ENCODE results near the gene CDX1.
A peak's percentile ranks its signal among the peaks of the same experiment; 100 is the strongest.

CDX1 gene

GRCh38 chr5:150208187-150209098, 41.9 kb downstream of the CDX1 start:
- H3K27me3 ChIP-seq (ENCODE audit: insufficient read depth, low read length) = peaks cover 24% of the 10 kb centered on the region; the same call in 1 of the 2 replicates
- no peak overlapping the region for H3K4me3 ChIP-seq (ENCODE audit: low read length)
- H3K9me3 ChIP-seq (ENCODE audit: insufficient read depth, low read depth, low read length) = no peaks in the 10 kb centered on the region
- H3K27ac ChIP-seq (ENCODE audit: low read length) = no peak overlapping the region
- no peaks in the 10 kb centered on the region for H3K36me3 ChIP-seq (ENCODE audit: insufficient read depth, low read depth, low read length)
- peak overlapping the region; percentile 53; the same call in 1 of the 2 replicates for H3K9ac ChIP-seq (ENCODE audit: low read depth, low read length)
- peaks cover 23% of the 10 kb centered on the region for H3K4me1 ChIP-seq (ENCODE audit: insufficient read depth, low read length)

GRCh38 chr5:150209099-150209635, 42.6 kb downstream of the CDX1 start:
- H3K4me1 ChIP-seq (ENCODE audit: insufficient read depth, low read length) = peaks cover 23% of the 10 kb centered on the region
- H3K36me3 ChIP-seq (ENCODE audit: insufficient read depth, low read depth, low read length) = no peaks in the 10 kb centered on the region
- H3K27ac ChIP-seq (ENCODE audit: low read length) = no peak overlapping the region
- no peaks in the 10 kb centered on the region for H3K9me3 ChIP-seq (ENCODE audit: insufficient read depth, low read depth, low read length)
- peaks cover 24% of the 10 kb centered on the region; the same call in 1 of the 2 replicates for H3K27me3 ChIP-seq (ENCODE audit: insufficient read depth, low read length)
- peak overlapping the region; percentile 53; the same call in 1 of the 2 replicates for H3K9ac ChIP-seq (ENCODE audit: low read depth, low read length)
- no peak overlapping the region for H3K4me3 ChIP-seq (ENCODE audit: low read length)

- no peaks in the 10 kb centered on the region for H3K36me3 ChIP-seq (ENCODE audit: insufficient read depth, low read depth, low read length)
- H3K4me1 ChIP-seq (ENCODE audit: insufficient read depth, low read length) = peaks cover 23% of the 10 kb centered on the region
- peak overlapping the region; percentile 3; the same call in 1 of the 2 replicates for H3K4me3 ChIP-seq (ENCODE audit: low read length)
- H3K9me3 ChIP-seq (ENCODE audit: insufficient read depth, low read depth, low read length) = no peaks in the 10 kb centered on the region
- H3K27ac ChIP-seq (ENCODE audit: low read length) = no peak overlapping the region
- H3K9ac ChIP-seq (ENCODE audit: low read depth, low read length) = no peak overlapping the region
- H3K27me3 ChIP-seq (ENCODE audit: insufficient read depth, low read length) = peaks cover 30% of the 10 kb centered on the region
Observed at GRCh38 chr5:150210644-150211043, 44.1 kb downstream of the CDX1 start.

GRCh38 chr5:150211156-150212030, 44.8 kb downstream of the CDX1 start:
- peaks cover 23% of the 10 kb centered on the region for H3K4me1 ChIP-seq (ENCODE audit: insufficient read depth, low read length)
- no peak overlapping the region for H3K27ac ChIP-seq (ENCODE audit: low read length)
- peak overlapping the region; percentile 25; the same call in 1 of the 2 replicates for H3K4me3 ChIP-seq (ENCODE audit: low read length)
- H3K27me3 ChIP-seq (ENCODE audit: insufficient read depth, low read length) = peaks cover 30% of the 10 kb centered on the region
- H3K9me3 ChIP-seq (ENCODE audit: insufficient read depth, low read depth, low read length) = no peaks in the 10 kb centered on the region
- H3K9ac ChIP-seq (ENCODE audit: low read depth, low read length) = no peak overlapping the region
- no peaks in the 10 kb centered on the region for H3K36me3 ChIP-seq (ENCODE audit: insufficient read depth, low read depth, low read length)

GRCh38 chr5:150213530-150213929, 47.0 kb downstream of the CDX1 start:
- Histone ChIP-seq H3K36me3 (ENCODE audit: insufficient read depth, low read depth, low read length) (no peaks in the 10 kb centered on the region), H3K27me3 (ENCODE audit: insufficient read depth, low read length) (peaks cover 43% of the 10 kb centered on the region), H3K4me3 (ENCODE audit: low read length) (no peak overlapping the region)

GRCh38 chr5:150214289-150214688, 47.7 kb downstream of the CDX1 start:
- no peak overlapping the region for H3K4me3 ChIP-seq (ENCODE audit: low read length)
- peaks cover 39% of the 10 kb centered on the region for H3K27me3 ChIP-seq (ENCODE audit: insufficient read depth, low read length)
- H3K36me3 ChIP-seq (ENCODE audit: insufficient read depth, low read depth, low read length) = no peaks in the 10 kb centered on the region
- no peak overlapping the region for H3K27ac ChIP-seq (ENCODE audit: low read length)
- H3K9ac ChIP-seq (ENCODE audit: low read depth, low read length) = no peak overlapping the region
- H3K4me1 ChIP-seq (ENCODE audit: insufficient read depth, low read length) = peaks cover 19% of the 10 kb centered on the region
- H3K9me3 ChIP-seq (ENCODE audit: insufficient read depth, low read depth, low read length) = no peaks in the 10 kb centered on the region

More at GRCh38 chr5:150213530-150213929, 47.0 kb downstream of the CDX1 start:
- Histone ChIP-seq H3K9ac (ENCODE audit: low read depth, low read length) (no peak overlapping the region), H3K27ac (ENCODE audit: low read length) (no peak overlapping the region), H3K4me1 (ENCODE audit: insufficient read depth, low read length) (peaks cover 23% of the 10 kb centered on the region), H3K9me3 (ENCODE audit: insufficient read depth, low read depth, low read length) (no peaks in the 10 kb centered on the region)

- no peak overlapping the region for H3K9ac ChIP-seq (ENCODE audit: low read depth, low read length)
- H3K27ac ChIP-seq (ENCODE audit: low read length) = no peak overlapping the region
- no peaks in the 10 kb centered on the region for H3K36me3 ChIP-seq (ENCODE audit: insufficient read depth, low read depth, low read length)
- no peaks in the 10 kb centered on the region for H3K9me3 ChIP-seq (ENCODE audit: insufficient read depth, low read depth, low read length)
- H3K27me3 ChIP-seq (ENCODE audit: insufficient read depth, low read length) = peaks cover 27% of the 10 kb centered on the region
- H3K4me3 ChIP-seq (ENCODE audit: low read length) = no peak overlapping the region
- peaks cover 7% of the 10 kb centered on the region for H3K4me1 ChIP-seq (ENCODE audit: insufficient read depth, low read length)
Observed at GRCh38 chr5:150215979-150216944, 49.7 kb downstream of the CDX1 start.

- no peaks in the 10 kb centered on the region for H3K36me3 ChIP-seq (ENCODE audit: insufficient read depth, low read depth, low read length)
- H3K9ac ChIP-seq (ENCODE audit: low read depth, low read length) = no peak overlapping the region
- H3K27ac ChIP-seq (ENCODE audit: low read length) = no peak overlapping the region
- no peak overlapping the region for H3K4me3 ChIP-seq (ENCODE audit: low read length)
- H3K27me3 ChIP-seq (ENCODE audit: insufficient read depth, low read length) = peaks cover 24% of the 10 kb centered on the region
- no peaks in the 10 kb centered on the region for H3K9me3 ChIP-seq (ENCODE audit: insufficient read depth, low read depth, low read length)
- peaks cover 1% of the 10 kb centered on the region for H3K4me1 ChIP-seq (ENCODE audit: insufficient read depth, low read length)
Observed at GRCh38 chr5:150217038-150217437, 50.5 kb downstream of the CDX1 start.

GRCh38 chr5:150217873-150218692, 51.5 kb downstream of the CDX1 start:
- Histone ChIP-seq H3K9me3 (ENCODE audit: insufficient read depth, low read depth, low read length) (no peaks in the 10 kb centered on the region), H3K4me1 (ENCODE audit: insufficient read depth, low read length) (no peaks in the 10 kb centered on the region)

GRCh38 chr5:150218693-150219035, 52.1 kb downstream of the CDX1 start:
- Histone ChIP-seq H3K9ac (ENCODE audit: low read depth, low read length) (no peak overlapping the region), H3K9me3 (ENCODE audit: insufficient read depth, low read depth, low read length) (no peaks in the 10 kb centered on the region), H3K36me3 (ENCODE audit: insufficient read depth, low read depth, low read length) (no peaks in the 10 kb centered on the region), H3K27ac (ENCODE audit: low read length) (no peak overlapping the region), H3K4me1 (ENCODE audit: insufficient read depth, low read length) (no peaks in the 10 kb centered on the region), H3K27me3 (ENCODE audit: insufficient read depth, low read length) (peaks cover 19% of the 10 kb centered on the region), H3K4me3 (ENCODE audit: low read length) (no peak overlapping the region)

More at GRCh38 chr5:150217873-150218692, 51.5 kb downstream of the CDX1 start:
- Histone ChIP-seq H3K4me3 (ENCODE audit: low read length) (no peak overlapping the region), H3K27me3 (ENCODE audit: insufficient read depth, low read length) (peaks cover 19% of the 10 kb centered on the region), H3K36me3 (ENCODE audit: insufficient read depth, low read depth, low read length) (no peaks in the 10 kb centered on the region), H3K9ac (ENCODE audit: low read depth, low read length) (no peak overlapping the region), H3K27ac (ENCODE audit: low read length) (no peak overlapping the region)

Measured in iPS-20b (cell line).